Activated naive CD8-positive, alpha-beta T cell (primary cell): ENCODE measurements around the gene PABPC1L2A.
A peak's percentile ranks its signal among the peaks of the same experiment; 100 is the strongest.
"Not testable (repeated sequence)": the region's sequence is repeated elsewhere in the genome, so short reads cannot be mapped to it uniquely, and the experiment has no call there.

ENCODE experiments used
- H3K27ac Mint-ChIP-seq: one replicate; pipeline ENCODE4 v1.8.0; 2021; ENCODE audit warnings: mixed read lengths
- H3K27me3 Mint-ChIP-seq: one replicate; pipeline ENCODE4 v1.8.0; 2021; ENCODE audit warnings: mixed read lengths
- H3K36me3 Mint-ChIP-seq: one replicate; pipeline ENCODE4 v1.8.0; 2021; ENCODE audit warnings: mixed read lengths
- H3K4me1 Mint-ChIP-seq: one replicate; pipeline ENCODE4 v1.8.0; 2021; ENCODE audit warnings: low read depth, mixed read lengths
- H3K4me3 Mint-ChIP-seq: one replicate; pipeline ENCODE4 v1.8.0; 2021; ENCODE audit warnings: mild to moderate bottlenecking, mixed read lengths
- H3K9me3 Mint-ChIP-seq: one replicate; pipeline ENCODE4 v1.8.0; 2021; ENCODE audit warnings: low read depth, mixed read lengths

The PABPC1L2A gene

DNA sequence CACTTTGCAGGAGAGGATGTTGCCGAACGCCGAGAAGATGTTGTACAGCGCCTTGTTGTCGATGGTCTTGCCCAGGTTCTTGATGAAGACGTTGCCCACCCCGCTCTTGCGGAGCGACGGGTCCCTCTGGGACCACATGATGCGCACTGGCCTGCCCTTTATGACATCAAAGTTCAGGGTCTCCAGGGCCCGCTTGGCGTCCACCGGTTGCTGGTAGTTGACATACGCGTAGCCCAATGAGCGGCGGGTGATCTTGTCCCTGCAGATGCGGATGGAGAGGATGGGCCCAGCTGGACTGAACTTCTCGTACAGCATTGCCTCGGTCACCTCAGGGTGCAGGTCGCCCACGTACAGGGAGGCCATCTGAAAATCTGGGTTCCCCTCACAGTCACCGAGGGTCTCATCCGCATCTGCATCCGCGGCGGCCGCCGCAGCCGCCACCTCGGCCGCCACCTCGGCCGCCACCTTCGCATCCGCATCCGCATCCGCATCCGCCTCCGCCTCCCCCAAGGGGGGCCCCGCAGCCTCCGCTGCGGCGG lies at the start of gene PABPC1L2A:
Gene PABPC1L2A, minus strand, starts transcription at position 489 of the 539 bp plus-strand sequence. Its CDS starts 126 bp downstream, at position 363.
- not testable (repeated sequence) for H3K4me3 Mint-ChIP-seq

DNA sequence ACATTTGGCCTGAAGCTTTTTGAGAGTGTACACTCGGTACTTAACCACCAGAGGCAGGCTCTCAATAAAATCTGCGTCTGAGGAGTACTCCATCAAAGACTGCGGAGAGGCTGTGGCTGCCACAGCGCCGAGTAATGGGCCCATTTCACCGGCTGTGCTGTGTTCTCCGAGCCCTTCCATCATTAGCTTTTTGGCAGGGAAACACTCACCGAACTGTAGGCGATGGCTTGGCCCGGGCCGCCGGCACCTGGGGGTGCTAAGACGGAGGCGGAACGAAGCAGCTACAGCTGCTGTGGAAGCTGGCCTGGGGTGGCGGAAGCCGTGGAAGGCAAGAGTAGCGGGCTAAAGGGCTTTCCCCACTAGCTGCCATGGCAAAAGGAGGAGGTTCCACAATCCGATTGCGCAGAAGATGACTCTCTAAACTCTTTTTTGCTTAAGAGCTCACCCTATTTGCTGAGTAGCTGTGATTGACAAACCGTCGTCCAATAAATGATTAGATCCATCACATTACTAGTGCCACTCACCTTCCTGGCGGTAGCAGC lies 48.5 kb upstream of the PABPC1L2A start:
- peak overlapping the region; percentile 69 for H3K4me3 Mint-ChIP-seq
- H3K27me3 Mint-ChIP-seq = no peaks in the 10 kb centered on the region
- no peaks in the 10 kb centered on the region for H3K4me1 Mint-ChIP-seq
- no peaks in the 10 kb centered on the region for H3K9me3 Mint-ChIP-seq
- H3K27ac Mint-ChIP-seq = no peak overlapping the region
- H3K36me3 Mint-ChIP-seq = no peaks in the 10 kb centered on the region

More for the DNA sequence above, at the start of gene PABPC1L2A:
- H3K27ac Mint-ChIP-seq, H3K36me3 Mint-ChIP-seq, H3K9me3 Mint-ChIP-seq, H3K4me1 Mint-ChIP-seq, H3K27me3 Mint-ChIP-seq: not testable (repeated sequence)

DNA sequence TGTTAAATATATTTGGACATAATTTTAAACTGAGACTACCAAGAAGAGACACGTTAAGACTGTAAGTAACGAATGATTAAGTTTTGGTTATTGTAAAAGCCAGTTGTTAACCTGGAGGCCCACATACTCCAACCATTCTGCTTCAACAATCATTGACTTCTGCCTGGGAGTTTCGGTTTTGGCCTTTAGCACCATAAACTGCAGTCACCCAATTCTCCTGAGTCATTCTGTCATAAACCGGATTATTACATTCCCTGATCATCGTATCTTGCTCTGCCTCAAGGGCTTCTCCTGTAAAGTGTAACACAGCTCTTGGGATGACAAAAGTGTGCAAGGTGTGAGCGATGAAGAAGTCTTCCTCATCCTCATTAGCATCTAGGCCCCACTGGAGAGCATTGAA lies 46.9 kb upstream of the PABPC1L2A start:
- no peaks in the 10 kb centered on the region for H3K36me3 Mint-ChIP-seq
- no peak overlapping the region for H3K27ac Mint-ChIP-seq
- no peaks in the 10 kb centered on the region for H3K27me3 Mint-ChIP-seq

DNA sequence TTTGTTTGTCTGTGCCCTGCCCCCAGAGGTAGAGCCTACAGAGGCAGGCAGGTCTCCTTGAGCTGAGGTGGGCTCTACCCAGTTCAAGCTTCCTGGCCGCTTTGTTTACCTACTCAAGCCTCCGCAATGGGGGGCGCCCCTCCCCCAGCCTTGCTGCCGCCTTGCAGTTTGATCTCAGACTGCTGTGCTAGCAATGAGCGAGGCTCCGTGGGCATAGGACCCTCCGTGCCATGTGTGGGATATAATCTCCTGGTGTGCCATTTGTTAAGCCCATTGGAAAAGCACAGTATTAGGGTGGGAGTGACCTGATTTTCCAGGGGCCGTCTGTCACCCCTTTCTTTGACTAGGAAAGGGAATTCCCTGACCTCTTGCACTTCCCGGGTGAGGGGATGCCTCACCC lies 20.2 kb upstream of the PABPC1L2A start:
- H3K9me3 Mint-ChIP-seq = not testable (repeated sequence)

More for the DNA sequence above, 46.9 kb upstream of the PABPC1L2A start:
- H3K9me3 Mint-ChIP-seq = no peaks in the 10 kb centered on the region
- no peaks in the 10 kb centered on the region for H3K4me1 Mint-ChIP-seq
- no peak overlapping the region for H3K4me3 Mint-ChIP-seq

DNA sequence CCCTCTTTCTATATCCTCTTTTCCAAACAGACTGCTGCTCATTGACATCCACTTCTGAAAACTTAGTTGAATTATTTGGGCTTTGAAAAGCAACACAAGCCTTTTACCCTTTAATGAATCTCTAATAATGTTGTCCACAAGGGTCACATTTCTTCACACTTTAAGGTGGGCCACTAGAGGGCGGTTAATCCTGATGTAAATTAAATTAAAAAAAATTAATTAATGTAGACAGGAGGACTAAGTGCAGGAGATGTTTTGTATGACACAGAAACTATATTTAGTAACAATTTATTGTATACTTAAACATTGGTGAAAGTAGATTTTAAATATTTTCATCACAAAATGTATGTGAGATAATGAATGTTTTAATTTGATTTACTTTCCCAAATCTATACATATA lies 7.5 kb upstream of the PABPC1L2A start:
- H3K36me3 Mint-ChIP-seq, H3K27me3 Mint-ChIP-seq, H3K4me3 Mint-ChIP-seq, H3K9me3 Mint-ChIP-seq, H3K4me1 Mint-ChIP-seq, H3K27ac Mint-ChIP-seq: not testable (repeated sequence)

More for the DNA sequence above, 20.2 kb upstream of the PABPC1L2A start:
- not testable (repeated sequence) for H3K27ac Mint-ChIP-seq, H3K27me3 Mint-ChIP-seq, H3K36me3 Mint-ChIP-seq, H3K4me3 Mint-ChIP-seq, H3K4me1 Mint-ChIP-seq

DNA sequence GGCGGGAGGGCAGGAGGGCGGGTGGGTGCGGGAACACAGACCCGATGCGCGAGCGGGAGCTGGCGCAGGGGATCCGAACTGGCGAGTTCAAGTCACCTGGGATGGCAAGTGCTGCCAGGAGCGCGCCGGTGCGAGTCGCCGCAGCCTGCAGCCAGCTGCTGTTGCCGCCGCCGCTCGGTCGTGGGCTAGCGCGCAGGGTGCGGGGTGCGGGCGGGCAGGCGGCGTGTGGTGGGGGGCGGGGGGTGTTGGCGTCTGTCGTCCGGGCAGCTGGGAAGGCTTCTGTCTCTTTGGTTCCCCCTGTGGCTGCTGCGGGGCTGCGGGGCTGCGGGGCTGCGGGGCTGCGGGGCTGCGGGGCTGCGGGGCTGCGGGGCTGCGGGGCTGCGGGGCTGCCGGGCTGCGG lies 572 bp upstream of the PABPC1L2A start:
- not testable (repeated sequence) for H3K27ac Mint-ChIP-seq, H3K9me3 Mint-ChIP-seq

DNA sequence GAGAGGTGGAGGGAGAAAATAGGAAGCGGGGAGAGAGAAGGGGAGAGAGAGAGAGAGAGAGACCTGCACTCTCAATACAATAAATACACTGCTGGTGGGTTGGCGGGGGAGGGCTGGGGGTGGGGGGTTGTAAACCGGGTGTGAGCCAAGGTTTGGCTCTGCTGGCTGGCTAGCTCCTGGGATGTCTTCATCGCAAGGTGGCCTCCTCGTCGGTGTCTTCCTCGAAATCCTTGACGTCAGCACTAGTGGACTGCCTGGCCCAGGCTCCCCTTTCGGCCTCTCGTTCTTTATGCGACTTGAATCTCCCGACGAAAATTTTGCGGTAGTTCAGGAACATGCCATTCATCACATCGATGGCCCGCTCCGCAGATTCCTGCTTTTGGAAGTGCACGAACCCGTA lies 715 bp downstream of the PABPC1L2A start:
- not testable (repeated sequence) for H3K9me3 Mint-ChIP-seq, H3K4me1 Mint-ChIP-seq, H3K27ac Mint-ChIP-seq, H3K4me3 Mint-ChIP-seq, H3K36me3 Mint-ChIP-seq, H3K27me3 Mint-ChIP-seq

More for the DNA sequence above, 572 bp upstream of the PABPC1L2A start:
- not testable (repeated sequence) for H3K4me3 Mint-ChIP-seq, H3K4me1 Mint-ChIP-seq, H3K27me3 Mint-ChIP-seq, H3K36me3 Mint-ChIP-seq

DNA sequence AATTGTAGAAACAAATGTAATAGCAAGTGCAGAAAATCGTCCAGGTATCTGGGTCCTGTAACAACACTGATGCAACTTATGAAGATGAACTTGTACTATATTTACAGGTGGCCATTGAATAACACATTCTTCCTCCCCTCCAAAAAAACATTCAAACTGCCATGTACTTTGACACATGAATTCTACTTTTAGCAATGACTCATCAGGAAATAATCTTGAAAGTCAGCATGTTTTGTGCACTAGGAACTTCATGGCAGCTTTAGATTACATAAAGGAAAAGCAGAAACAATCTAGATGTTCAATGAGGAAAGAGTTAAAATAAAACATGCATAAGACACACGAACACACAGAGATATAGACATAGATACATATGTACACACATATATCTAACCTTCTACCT lies 2.5 kb downstream of the PABPC1L2A start:
- Mint-ChIP-seq H3K36me3 (no peaks in the 10 kb centered on the region), H3K9me3 (no peaks in the 10 kb centered on the region)

DNA sequence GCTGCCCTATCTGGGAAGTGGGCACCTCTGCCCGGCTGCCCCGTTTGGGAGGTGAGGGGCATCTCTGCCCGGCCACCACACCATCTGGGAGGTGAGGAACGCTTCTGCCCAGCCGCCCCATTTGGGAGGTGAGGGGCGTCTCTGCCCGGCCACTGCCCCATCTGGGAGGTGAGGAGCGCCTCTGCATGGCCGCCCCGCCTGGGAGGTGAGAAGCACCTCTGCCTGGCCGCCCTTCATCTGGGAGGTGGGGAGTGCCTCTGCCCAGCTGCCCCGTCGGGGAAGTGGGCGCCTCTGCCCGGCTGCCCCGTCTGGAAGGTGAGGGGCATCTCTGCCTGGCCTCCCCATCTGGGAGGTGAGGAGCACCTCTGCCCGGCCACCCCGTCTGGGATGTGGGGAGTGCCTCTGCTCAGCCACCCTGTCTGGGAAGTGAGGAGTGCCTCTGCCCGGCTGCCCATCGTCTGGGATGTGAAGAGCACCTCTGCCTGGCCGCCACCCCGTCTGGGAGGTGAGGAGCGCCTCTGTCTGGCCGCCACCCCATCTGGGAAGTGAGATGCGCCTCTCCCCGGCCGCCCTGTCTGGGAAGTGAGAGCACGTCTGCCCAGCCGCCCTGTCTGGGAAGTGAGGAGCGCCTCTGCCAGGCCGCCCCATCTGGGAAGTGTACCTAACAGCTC lies 9.8 kb downstream of the PABPC1L2A start:
- Mint-ChIP-seq H3K27ac (no peak overlapping the region), H3K36me3 (no peaks in the 10 kb centered on the region), H3K4me1 (no peaks in the 10 kb centered on the region), H3K4me3 (no peak overlapping the region), H3K9me3 (peaks cover 4% of the 10 kb centered on the region), H3K27me3 (peaks cover 5% of the 10 kb centered on the region)

More for the DNA sequence above, 2.5 kb downstream of the PABPC1L2A start:
- H3K4me3 Mint-ChIP-seq = no peak overlapping the region
- no peaks in the 10 kb centered on the region for H3K4me1 Mint-ChIP-seq
- H3K27ac Mint-ChIP-seq = no peak overlapping the region
- peaks cover 11% of the 10 kb centered on the region for H3K27me3 Mint-ChIP-seq

DNA sequence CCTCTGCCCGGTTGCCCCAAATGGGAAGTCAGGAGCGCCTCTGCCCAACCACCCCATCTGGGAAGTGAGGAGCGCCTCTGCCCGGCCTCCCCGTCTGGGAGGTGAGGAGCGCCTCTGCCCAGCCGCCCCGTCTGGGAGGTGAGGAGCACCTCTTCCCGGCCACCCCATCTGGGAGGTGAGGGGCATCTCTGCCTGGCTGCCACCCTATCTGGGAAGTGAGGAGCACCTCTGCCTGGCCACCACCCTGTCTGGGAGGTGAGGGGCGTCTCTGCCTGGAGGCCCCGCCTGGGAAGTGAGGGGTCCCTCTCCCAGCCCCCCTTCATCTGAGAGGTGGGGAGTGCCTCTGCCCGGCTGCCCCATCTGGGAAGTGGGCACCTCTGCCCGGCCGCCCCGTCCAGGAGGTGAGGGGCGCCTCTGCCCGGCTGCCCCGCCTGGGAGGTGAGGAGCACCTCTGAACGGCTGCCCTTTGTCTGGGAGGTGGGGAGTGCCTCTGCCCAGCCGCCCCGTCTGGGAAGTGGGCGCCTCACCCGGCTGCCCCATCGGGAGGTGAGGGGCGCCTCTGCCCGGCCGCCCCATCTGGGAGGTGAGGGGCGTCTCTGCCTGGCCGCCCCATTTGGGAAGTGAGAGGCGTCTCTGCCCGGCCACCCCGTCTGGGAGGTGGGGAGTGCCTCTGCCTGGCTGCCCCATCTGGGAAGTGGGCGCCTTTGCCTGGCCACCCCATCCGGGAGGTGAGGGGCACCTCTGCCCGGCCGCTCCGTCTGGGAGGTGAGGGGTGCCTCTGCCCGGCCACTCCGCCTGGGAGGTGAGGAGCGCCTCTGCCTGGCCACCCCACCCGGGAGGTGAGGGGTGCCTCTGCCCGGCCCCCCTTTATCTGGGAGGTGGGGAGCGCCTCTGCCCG lies 10.6 kb downstream of the PABPC1L2A start:
- Mint-ChIP-seq H3K4me3 (no peak overlapping the region), H3K27ac (no peak overlapping the region), H3K36me3 (no peaks in the 10 kb centered on the region), H3K9me3 (peaks cover 4% of the 10 kb centered on the region), H3K4me1 (no peaks in the 10 kb centered on the region), H3K27me3 (peaks cover 5% of the 10 kb centered on the region)

DNA sequence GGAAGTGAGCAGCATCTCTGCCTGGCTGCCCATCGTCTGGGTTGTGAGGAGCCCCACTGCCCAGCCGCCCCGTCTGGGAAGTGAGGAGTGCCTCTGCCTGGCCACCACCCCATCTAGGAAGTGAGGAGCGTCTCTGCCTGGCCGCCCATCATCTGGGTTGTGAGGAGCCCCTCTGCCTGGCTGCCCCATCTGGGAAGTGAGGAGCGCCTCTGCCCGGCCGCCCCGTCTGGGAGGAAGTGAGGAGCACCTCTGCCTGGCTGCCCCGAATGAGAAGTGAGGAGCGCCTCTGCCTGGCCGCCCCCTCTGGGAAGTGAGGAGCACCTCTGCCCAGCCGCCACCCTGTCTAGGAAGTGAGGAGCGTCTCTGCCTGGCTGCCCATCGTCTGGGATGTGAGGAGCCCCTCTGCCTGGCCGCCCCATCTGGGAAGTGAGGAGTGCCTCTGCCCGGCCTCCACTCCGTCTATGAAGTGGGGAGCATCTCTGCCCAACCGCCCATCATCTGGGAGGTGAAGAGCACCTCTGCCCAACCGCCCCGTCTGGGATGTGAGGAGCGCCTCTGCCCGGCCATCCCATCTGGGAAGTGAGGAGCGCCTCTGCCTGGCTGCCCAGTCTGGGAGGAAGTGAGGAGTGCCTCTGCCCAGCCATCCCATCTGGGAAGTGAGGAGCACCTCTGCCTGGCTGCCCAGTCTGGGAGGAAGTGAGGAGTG lies 11.4 kb downstream of the PABPC1L2A start:
- not testable (repeated sequence) for H3K36me3 Mint-ChIP-seq, H3K4me3 Mint-ChIP-seq, H3K27ac Mint-ChIP-seq, H3K9me3 Mint-ChIP-seq, H3K27me3 Mint-ChIP-seq, H3K4me1 Mint-ChIP-seq

DNA sequence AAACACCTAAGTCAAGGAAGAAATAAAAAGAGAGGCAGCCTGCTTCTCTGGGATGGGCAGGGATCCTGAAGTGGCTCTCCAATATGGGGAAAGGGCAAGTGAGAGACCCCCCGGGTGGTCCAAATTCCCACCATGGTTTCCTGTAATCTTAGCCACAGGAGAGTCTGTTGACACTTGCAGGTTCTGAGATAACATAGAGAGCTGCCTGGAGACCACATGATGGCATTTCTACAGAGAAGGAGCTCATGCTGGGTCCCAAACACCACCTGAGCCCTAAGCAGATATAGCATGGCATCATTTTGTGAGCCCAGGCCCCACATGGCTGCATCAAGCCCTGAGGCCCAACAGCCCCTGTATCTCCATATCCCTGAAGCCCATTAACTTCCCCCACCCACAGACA lies 50.4 kb downstream of the PABPC1L2A start:
- no peak overlapping the region for H3K4me3 Mint-ChIP-seq
- H3K27me3 Mint-ChIP-seq = peaks cover 2% of the 10 kb centered on the region
- peaks cover 6% of the 10 kb centered on the region for H3K9me3 Mint-ChIP-seq
- no peak overlapping the region for H3K27ac Mint-ChIP-seq
- peaks cover 5% of the 10 kb centered on the region for H3K36me3 Mint-ChIP-seq
- no peaks in the 10 kb centered on the region for H3K4me1 Mint-ChIP-seq
